NK-92 (cell line): ENCODE data around the gene CREB5.
"Not testable (repeated sequence)": the region's sequence is repeated elsewhere in the genome, so short reads cannot be mapped to it uniquely, and the experiment has no call there.

Experiments
- DNase-seq: peaks from one replicate; lab custom pipeline; 2025; ENCODE audit not compliant: unreplicated experiment; lab: John Stamatoyannopoulos, UW

Gene CREB5

GRCh38 chr7:28573059-28573553 is 160.8 kb downstream of the CREB5 start:
- DNase-seq: no peak

- no peak for DNase-seq
These were observed 161.5 kb downstream of the CREB5 start for GRCh38 chr7:28573651-28574301.

- no peak for DNase-seq
These were observed 162.9 kb downstream of the CREB5 start for GRCh38 chr7:28575241-28575643.

- DNase-seq: no peak
These were observed 164.3 kb downstream of the CREB5 start for GRCh38 chr7:28576656-28577055.

- DNase-seq: no peak
These were observed 167.3 kb downstream of the CREB5 start for GRCh38 chr7:28579571-28579970.

- no peak for DNase-seq
These were observed 168.3 kb downstream of the CREB5 start for GRCh38 chr7:28580665-28581064.

GRCh38 chr7:28581351-28581750 is 169.0 kb downstream of the CREB5 start:
- no peak for DNase-seq

- DNase-seq: no peak
These were observed 169.9 kb downstream of the CREB5 start for GRCh38 chr7:28582226-28582625.

GRCh38 chr7:28584235-28584634 is 171.9 kb downstream of the CREB5 start:
- DNase-seq: no peak

GRCh38 chr7:28586736-28587135 is 174.4 kb downstream of the CREB5 start:
- DNase-seq: no peak

- no peak for DNase-seq
These were observed 174.9 kb downstream of the CREB5 start for GRCh38 chr7:28587211-28587610.

GRCh38 chr7:28588602-28589001 is 176.3 kb downstream of the CREB5 start:
- no peak for DNase-seq

- no peak for DNase-seq
These were observed 178.8 kb downstream of the CREB5 start for GRCh38 chr7:28591041-28591674.

GRCh38 chr7:28591725-28592349 is 179.5 kb downstream of the CREB5 start:
- no peak for DNase-seq

- no peak for DNase-seq
These were observed 180.5 kb downstream of the CREB5 start for GRCh38 chr7:28592861-28593260.

- no peak for DNase-seq
These were observed 182.8 kb downstream of the CREB5 start for GRCh38 chr7:28595076-28595475.

- DNase-seq: no peak
These were observed 183.5 kb downstream of the CREB5 start for GRCh38 chr7:28595801-28596200.

- DNase-seq: no peak
These were observed 184.1 kb downstream of the CREB5 start for GRCh38 chr7:28596245-28596935.

- no peak for DNase-seq
These were observed 185.0 kb downstream of the CREB5 start for GRCh38 chr7:28597284-28597683.

GRCh38 chr7:28598037-28598436 is 185.7 kb downstream of the CREB5 start:
- not testable (repeated sequence) for DNase-seq

GRCh38 chr7:28598586-28598985 is 186.3 kb downstream of the CREB5 start:
- no peak for DNase-seq

- DNase-seq: no peak
These were observed 187.1 kb downstream of the CREB5 start for GRCh38 chr7:28599411-28599810.
